T-helper 22 cell (primary cell): Measurements from ENCODE around the gene LRPPRC.

ENCODE experiments used
- DNase-seq: peaks from one replicate; pipeline ENCODE4 v3.0.0-alpha.2; 2020; ENCODE audit warnings: low read depth

The LRPPRC gene

DNA sequence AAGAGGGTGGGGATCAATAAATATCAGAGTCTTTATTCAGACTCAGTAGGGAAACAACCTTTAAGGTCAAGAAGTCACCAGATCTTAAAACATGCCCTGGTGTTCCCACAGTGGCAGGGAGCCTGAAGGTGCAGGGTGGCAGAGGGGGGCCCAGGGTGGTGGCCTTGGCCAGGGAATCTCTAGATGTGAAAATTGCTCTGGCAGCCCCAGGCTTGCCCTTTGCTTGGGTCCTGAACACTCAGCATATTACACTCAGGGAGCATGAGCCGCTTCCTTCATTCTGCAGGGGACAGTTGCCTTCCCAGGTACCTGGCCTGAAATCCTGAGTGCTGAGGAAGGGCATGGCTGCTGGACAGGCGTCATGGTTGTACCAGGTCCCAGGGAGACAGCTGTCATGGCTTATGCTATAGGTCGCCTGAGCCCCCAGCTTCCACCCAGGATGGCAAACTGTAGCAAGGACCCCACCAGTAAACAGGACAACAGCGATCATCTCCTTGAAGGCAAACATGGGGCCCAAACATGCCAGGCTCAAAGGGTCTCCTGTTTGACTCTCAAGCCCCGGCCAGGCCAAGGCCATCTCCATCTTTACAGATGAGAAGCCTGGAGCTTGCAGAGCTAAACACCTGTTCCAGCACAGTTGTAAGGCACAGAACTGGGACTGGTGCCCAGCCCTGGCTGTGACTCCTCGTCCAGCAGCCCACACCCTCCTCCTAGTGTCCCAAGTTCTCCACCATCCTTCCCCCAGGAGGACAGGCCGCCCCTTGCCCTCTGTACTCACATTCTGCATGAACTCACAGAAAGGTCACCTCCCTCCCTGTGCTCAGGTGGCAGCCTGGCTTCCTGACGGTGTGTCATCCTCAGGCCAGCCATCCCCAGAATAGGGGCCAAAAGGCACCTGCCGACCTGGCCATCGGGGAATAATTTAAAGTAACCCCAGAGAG is 142.4 kb downstream of the LRPPRC start:
- no peak for DNase-seq

DNA sequence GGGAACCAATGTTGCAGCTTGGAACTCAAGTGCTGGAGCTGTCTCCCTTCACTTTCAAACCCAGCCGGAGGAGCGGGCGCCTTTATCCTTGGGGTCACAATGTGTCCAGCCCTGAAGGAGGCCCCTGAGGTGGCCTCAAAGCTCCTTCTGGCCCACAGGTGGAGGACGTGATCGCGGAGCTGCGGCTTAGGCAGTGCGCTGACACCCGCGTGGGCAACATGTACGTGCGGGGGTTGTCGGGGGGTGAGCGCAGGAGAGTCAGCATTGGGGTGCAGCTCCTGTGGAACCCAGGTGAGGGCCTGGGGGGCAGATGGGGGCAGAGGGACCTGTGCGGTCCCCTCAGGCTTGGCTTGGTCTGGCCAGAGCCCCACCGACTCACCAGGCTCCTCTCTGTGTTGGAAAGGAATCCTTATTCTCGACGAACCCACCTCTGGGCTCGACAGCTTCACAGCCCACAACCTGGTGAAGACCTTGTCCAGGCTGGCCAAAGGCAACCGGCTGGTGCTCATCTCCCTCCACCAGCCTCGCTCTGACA is 143.5 kb downstream of the LRPPRC start:
- DNase-seq, result no peak

DNA sequence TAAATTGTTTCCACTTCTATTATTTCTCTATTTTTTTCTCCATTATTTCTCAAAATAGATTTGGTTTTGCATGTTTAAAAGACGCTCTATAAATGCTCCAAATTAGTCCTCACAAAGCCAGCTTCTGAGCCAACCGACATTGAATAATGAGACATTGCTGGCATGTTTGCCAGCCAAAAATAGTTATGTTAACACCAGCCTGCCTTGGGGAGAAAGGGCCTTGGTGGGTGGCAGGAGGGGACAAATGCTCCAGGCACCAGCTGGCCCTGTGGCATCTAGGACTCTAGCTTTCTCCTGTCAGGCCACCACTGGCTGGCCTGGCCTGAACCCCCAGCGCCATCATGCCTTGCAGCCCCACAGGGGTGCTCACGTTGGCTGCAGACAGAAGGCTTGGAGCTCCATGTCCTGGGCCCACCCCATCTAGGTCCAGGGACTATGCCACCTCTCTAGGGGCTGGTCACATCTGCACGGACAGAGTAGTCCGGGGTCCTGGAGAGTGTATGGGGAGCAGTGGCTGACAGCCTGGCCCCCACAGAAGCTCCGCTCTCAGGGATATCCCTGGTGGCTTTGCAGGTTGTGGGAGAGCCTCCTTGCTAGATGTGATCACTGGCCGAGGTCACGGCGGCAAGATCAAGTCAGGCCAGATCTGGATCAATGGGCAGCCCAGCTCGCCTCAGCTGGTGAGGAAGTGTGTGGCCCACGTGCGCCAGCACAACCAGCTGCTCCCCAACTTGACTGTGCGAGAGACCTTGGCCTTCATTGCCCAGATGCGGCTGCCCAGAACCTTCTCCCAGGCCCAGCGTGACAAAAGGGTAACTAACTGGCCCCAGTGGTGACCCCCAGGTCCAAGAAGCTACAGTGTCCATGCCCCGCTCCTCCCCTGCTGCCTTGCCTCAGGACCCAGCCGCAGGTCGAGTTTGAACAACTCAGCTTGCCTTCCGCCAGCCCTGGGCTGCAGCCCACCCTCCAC is 144.5 kb downstream of the LRPPRC start:
- DNase-seq, result no peak

DNA sequence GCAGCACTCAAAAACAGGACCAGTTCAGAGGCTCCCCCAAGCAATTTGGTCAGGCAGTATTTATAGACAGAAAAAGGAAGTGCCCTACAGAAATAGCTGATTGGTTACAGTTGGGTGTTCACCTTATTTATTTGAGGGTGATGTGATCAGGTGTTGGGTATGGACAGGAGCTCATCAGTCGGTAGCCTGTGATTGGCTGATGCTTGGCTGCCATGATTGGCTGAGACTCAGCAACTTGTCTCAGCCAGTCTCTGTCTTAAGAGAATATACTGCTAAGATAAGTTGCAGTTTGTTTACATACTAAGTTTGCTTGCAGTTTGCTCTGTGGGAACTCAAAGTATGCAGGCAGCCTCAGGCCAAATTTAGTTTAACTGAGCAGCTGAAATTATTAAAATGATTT is 147.6 kb downstream of the LRPPRC start:
- DNase-seq, result no peak

DNA sequence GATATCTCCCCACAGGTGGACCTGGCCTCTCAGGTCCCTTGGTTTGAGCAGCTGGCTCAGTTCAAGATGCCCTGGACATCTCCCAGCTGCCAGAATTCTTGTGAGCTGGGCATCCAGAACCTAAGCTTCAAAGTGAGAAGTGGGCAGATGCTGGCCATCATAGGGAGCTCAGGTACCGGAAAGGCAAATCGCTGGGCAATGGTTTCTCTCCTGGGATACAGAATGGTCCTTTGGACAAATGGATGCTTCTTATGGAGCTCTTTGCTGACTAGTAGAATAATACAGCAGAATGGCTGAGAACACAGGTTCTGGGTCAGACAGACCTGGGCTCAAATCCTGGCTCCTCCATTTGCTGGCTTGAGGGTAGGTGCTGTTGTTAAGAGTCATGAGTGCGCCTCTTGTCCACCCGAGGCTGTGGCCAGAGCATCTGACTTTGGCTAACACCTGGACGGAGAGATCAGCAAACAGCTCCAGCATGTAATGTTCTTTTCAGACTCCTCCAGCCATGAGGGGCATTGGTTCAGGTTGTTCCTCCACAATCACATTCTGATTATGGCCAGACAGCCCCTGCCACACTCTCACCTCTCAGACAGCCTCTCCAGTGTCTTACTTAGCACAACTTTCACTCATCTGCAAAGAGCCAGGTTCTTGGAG is 149.5 kb downstream of the LRPPRC start:
- DNase-seq, result no peak

DNA sequence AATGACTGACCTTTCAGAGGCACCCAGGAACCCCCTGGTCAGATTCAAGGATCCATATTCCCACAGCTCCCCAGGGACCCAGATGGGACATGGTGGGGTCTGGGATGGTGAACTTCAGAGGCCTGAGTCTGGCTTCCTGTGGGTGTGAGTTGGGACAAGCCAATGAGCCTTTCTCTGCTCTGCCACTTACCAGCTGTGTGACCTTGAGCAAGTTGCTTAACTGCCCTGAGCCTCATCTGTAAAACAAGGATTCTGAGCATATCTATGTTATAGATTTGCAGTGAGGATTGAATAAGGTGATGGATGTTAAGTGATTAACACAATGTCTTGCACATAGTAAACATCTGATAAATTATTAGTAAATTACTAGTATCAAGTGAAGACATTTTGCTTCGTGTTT is 150.6 kb downstream of the LRPPRC start:
- DNase-seq, result no peak

DNA sequence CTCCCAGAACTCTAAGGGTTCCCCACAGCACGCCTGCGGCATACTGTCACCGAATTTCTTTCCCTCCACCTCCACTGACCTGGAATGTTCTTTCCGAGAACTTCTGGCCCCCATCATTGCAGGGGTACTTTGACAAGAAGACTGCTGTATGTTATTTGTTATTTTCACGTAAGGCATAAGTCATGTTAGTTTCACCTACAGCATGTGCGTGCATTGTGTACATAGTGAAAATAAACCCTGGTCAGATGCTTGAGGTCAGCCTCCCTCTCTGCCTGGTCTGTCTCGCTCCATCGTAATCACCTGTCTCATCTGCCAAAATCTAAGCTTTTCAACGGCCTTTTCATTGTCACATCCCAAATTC is 152.9 kb downstream of the LRPPRC start:
- no peak for DNase-seq

DNA sequence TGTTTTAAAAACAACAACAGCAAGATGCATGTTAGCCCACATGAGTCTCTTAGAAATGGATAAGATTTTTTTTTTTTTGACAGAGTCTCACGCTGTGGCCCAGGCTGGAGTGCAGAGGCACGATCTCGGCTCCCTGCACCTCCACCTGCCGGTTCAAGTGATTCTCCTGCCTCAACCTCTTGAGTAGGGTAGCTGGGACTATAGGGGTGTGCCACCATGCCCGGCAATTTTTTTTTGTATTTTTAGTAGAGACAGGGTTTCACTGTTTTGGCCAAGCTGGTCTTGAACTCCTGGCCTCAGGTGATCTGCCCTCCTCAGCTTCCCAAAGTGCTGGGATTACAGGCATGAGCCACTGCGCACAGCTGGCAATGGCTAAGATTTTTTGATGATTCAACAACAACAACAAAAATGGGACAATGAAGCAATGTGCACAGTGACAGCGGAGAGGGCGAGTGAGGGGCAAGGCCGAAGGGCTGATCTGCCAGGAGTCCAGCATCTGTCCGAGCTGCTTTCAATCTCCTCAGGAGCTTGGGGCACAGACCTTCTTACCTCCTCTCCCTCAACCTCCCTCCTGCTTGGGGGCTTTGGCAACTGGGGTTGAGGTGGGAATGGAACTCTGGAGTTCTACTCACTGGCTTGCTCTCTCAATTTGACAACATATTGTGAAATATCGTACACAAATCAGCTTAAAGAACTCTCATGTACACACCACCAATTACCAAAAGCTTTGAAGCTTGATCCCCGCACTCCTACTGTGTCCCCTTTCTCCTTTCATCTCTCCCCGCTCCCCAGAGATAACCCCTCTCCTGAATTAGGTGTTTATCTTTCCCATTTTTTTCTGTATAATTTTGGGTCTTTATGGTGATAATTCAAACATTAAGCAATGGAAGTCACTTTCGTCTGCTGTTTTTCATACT is 153.6 kb downstream of the LRPPRC start:
- DNase-seq, result no peak

DNA sequence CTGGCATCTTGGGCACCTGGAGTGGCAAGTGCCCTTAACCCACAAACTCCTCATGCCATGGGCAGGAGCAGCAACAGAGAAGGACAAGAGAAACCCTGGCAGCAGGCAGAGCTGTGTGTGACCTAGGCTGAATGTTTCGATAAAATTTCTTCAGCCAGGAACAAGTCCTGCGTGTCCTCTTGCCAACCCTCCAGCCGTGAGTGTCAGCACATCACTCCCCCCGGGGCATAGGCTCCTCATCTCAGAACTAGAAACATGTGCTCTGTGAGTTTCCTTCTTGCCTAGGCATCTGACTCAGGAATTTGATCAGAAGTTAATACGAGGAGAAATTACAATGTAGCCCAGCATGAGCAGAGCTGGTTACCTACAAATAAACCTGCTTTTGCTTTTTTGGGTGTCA is 154.8 kb downstream of the LRPPRC start:
- no peak for DNase-seq

DNA sequence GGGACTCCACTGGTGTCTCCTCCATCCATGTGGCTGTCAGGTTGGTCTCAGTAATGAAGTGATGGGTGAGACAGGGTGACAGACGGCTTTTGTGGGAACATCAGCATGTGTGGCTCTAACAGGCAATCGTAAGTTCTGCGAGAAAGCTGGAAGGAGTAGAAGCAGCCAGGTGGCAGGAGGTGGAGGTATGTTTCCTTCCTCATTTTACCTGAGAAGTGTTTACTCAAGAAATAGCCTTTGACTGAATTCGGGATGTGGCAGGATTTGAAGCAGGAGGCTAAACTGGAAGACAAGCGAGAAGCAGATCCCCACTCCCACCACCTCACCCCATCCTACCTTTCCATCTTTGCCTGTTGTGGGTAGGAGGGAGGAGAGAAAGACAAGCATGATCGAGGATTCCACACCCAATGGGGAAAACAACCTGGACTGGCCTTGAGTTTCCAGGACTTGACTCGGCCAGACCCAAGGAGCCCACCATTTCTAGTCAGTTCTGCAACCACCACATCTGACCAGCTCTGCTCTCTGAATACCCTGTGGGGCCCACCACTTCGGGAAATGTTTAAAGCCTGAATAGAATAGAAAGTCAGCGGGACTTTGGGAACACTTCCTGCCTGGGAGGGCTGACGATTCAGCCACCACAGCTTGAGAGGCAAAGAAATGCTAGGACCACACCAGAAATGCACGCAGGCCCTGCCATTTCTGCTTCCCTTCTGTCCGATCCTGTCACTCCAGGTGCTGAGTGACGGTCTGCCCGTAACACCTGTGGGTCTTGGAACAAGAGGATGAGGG is 155.8 kb downstream of the LRPPRC start:
- no peak for DNase-seq

DNA sequence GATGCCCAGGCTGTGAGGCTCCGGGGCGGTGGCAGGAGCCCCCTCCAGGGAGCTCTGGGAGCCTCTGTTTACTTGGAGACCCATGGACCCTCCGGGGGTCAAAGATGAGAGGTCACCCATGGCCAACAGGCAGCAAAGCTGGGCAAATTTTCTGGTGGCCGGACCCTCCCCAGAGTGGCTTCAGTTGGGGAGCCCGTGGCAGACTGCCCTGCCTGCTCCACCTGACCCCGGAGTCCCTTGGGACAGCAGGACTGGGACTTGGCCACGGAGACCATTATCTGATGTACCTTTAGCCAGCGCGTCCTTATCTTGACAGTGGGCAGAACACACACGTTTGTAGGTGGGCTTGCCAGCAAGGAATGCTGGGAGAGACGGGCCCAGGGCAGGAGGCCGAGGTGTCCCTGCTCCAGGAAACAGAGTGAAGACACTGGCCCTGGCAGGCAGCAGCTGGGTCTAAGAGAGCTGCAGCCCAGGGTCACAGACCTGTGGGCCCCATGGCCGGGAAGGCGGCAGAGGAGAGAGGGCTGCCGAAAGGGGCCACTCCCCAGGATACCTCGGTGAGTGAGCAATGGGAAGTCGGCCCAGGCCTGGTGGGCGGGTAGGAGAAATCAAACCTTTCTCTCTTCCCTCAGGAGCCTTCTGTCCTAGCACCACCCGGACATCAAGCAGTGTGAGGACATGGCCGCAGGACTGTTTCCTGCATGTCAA is 157.1 kb downstream of the LRPPRC start, which contains the start of the genes ABCG5 and ABCG8:
Gene ABCG5 (minus strand): TSS at position 280 of the 708 bp plus-strand sequence. CDS start 160 bp downstream, at position 120.
Gene ABCG8 (plus strand): TSS at position 412 of the 708 bp plus-strand sequence. CDS start 83 bp downstream, at position 495.
- no peak for DNase-seq

DNA sequence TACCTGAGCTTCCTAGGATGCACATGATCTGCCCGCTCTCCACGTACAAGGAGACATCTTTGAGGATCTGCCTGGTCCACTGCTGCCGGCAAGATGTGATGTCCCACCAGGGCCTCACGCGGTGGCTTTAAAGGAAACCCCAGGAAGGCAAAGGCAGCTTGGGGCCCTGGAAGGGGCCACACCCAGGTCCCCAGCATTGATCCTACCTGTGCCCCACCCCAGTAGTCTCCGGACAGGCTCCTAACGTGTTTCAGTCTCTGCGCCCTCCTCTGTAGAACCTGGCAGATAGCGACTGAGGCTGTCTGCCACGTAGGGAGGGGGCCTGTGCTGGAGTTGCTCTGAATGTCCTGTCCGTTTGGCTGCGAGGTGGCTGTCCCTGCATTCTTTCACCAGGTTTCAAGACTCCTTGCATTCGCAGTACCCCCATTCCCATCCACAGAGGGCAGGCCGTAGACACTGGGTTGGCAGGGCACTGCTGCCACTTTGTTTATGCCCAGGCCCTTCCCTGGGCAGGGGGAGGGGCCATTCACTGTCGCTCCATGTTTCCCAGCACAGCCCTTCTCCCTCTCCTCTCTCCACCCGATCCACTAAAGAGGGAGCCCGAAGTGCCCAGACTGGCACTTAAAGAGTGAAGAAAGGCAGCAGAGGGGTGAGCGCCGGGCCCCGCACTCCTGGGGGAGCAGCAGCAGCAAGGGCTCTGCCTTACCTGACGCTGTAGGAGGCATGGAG is 157.8 kb downstream of the LRPPRC start:
- DNase-seq, result no peak

DNA sequence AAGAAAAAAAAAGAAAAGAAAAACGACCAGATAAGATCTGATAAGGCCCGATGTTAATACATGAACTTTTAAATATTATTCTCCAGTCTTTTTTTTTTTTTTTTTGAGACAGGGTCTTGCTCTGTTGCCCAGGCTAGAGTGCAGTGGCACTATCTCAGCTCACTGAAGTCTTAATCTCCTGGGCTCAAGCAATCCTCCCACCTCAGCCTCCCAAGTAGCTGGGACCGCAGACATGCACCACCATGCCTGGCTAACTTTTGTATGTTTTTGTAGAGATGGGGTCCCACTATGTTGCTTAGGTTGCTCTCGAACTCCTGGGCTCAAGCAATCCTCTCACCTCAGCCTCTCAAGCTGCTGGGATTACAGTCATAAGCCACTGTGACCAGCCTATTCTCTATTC is 158.8 kb downstream of the LRPPRC start:
- DNase-seq, result no peak
